GM19455 (cell line): ENCODE data around the gene ICAM2.

ENCODE experiments used
- ATAC-seq: cut with Tn5 transposase; IDR thresholded peaks from one replicate; pipeline ENCODE4 v1.9.1; 2021; ENCODE audit not compliant: unreplicated experiment

The ICAM2 gene

GRCh38 chr17:64045176-64045575 lies 24.7 kb upstream of the ICAM2 start:
- ATAC-seq = no peak

- ATAC-seq = no peak
Measured at GRCh38 chr17:64042700-64043485, 22.5 kb upstream of the ICAM2 start.

GRCh38 chr17:64041912-64042311 lies 21.5 kb upstream of the ICAM2 start:
- no peak for ATAC-seq

GRCh38 chr17:64040206-64040605 lies 19.8 kb upstream of the ICAM2 start:
- no peak for ATAC-seq

- ATAC-seq = no peak
Measured at GRCh38 chr17:64039106-64039400, 18.6 kb upstream of the ICAM2 start.

GRCh38 chr17:64038331-64039105 lies 18.1 kb upstream of the ICAM2 start:
- ATAC-seq = no peak

GRCh38 chr17:64037802-64038201 lies 17.4 kb upstream of the ICAM2 start:
- no peak for ATAC-seq

GRCh38 chr17:64037180-64037579 lies 16.7 kb upstream of the ICAM2 start:
- ATAC-seq = no peak

- no peak for ATAC-seq
Measured at GRCh38 chr17:64036198-64036922, 15.9 kb upstream of the ICAM2 start.

- no peak for ATAC-seq
Measured at GRCh38 chr17:64032081-64032480, 11.6 kb upstream of the ICAM2 start.

- ATAC-seq = no peak
Measured at GRCh38 chr17:64028874-64029464, 8.5 kb upstream of the ICAM2 start.

GRCh38 chr17:64025732-64026294 lies 5.4 kb upstream of the ICAM2 start:
- ATAC-seq = peak; percentile 67

- ATAC-seq = no peak
Measured at GRCh38 chr17:64024781-64025731, 4.6 kb upstream of the ICAM2 start.

- ATAC-seq = no peak
Measured at GRCh38 chr17:64024215-64024654, 3.8 kb upstream of the ICAM2 start.

GRCh38 chr17:64022611-64023063 lies 2.2 kb upstream of the ICAM2 start:
- ATAC-seq = no peak

- ATAC-seq = peak; percentile 8
Measured at GRCh38 chr17:64019551-64019961, 877 bp downstream of the ICAM2 start.

- ATAC-seq = no peak
Measured at GRCh38 chr17:64017381-64017980, 3.0 kb downstream of the ICAM2 start.

GRCh38 chr17:64016974-64017373 lies 3.5 kb downstream of the ICAM2 start:
- ATAC-seq = no peak

- no peak for ATAC-seq
Measured at GRCh38 chr17:64016231-64016784, 4.1 kb downstream of the ICAM2 start.
